HEK293 (cell line): ENCODE results near the gene SLC22A3.

Experiments
- CTCF ChIA-PET: fragments of 350-600 bp; formaldehyde crosslinking; extraction: SDS; loops from one replicate; lab custom pipeline; 2021; ENCODE audit warnings: antibody characterized with exemption; lab: Yijun Ruan, JAX
- POLR2A ChIA-PET: fragments of 300-600 bp; formaldehyde crosslinking; extraction: SDS; loops from one replicate; lab custom pipeline; 2020; ENCODE audit warnings: antibody characterized with exemption, inconsistent platforms; lab: Yijun Ruan, JAX
- H3K27ac ChIP-seq: fragments of 200-500 bp; sonication (Bioruptor generic); 2 replicates; pipeline ENCODE4 v1.5.1; 2014; ENCODE audit warnings: low read depth, low read length, control low read depth, inconsistent platforms; ENCODE audit errors: extremely low read depth
- H3K36me3 ChIP-seq, 2 experiments: fragments of 200-500 bp in 1 of 2; sonication (Bioruptor generic) in 1 of 2; 1 replicate in 1 of 2; 2 replicates in 1 of 2; pipeline ENCODE4 v1.5.1; 2014 to 2017; ENCODE audit warnings: inconsistent platforms in 2 of 2, low read length in 2 of 2; ENCODE audit not compliant: control insufficient read depth in 2 of 2, insufficient read depth in 1 of 2
- H3K4me1 ChIP-seq: fragments of 200-500 bp; sonication (Bioruptor generic); 2 replicates; pipeline ENCODE4 v1.5.1; 2014; ENCODE audit warnings: mild to moderate bottlenecking, low read length, inconsistent platforms; ENCODE audit not compliant: control insufficient read depth, insufficient read depth
- H3K4me3 ChIP-seq: 2 replicates; pipeline ENCODE4 v1.5.1; 2011; ENCODE audit warnings: low read depth, mild to moderate bottlenecking, control low read depth, low read length, moderate library complexity
- H3K9me3 ChIP-seq: fragments of 200-500 bp; sonication (Bioruptor generic); 2 replicates; pipeline ENCODE4 v1.5.1; 2014; ENCODE audit warnings: low read depth, low read length, inconsistent platforms; ENCODE audit not compliant: control insufficient read depth, insufficient read depth
- KLF7 ChIP-seq: fragments of 450-650 bp; formaldehyde crosslinking; IDR thresholded peaks from 2 replicates; pipeline ENCODE4 v1.5.1; 2016; ENCODE audit warnings: missing biosample characterization, missing genetic modification characterization, borderline replicate concordance
- PRDM1 ChIP-seq: fragments of 450-650 bp; formaldehyde crosslinking; IDR thresholded peaks from 2 replicates; pipeline ENCODE4; 2016; ENCODE audit warnings: missing biosample characterization, missing genetic modification characterization
- YY1 ChIP-seq: fragments of 450-650 bp; formaldehyde crosslinking; IDR thresholded peaks from 2 replicates; pipeline ENCODE4 v1.5.1; 2018; ENCODE audit warnings: missing biosample characterization, missing genetic modification characterization
- ZBTB17 ChIP-seq: fragments of 450-650 bp; formaldehyde crosslinking; IDR thresholded peaks from 2 replicates; pipeline ENCODE4 v1.5.1; 2016; ENCODE audit warnings: missing biosample characterization, missing genetic modification characterization
- ZFP69B ChIP-seq: fragments of 450-650 bp; formaldehyde crosslinking; IDR thresholded peaks from 2 replicates; pipeline ENCODE4 v1.5.1; 2016; ENCODE audit warnings: missing biosample characterization, missing genetic modification characterization
- ZNF112 ChIP-seq: fragments of 450-650 bp; formaldehyde crosslinking; IDR thresholded peaks from 2 replicates; pipeline ENCODE4 v1.5.0; 2017; ENCODE audit warnings: missing biosample characterization, missing genetic modification characterization
- ZNF239 ChIP-seq: fragments of 450-650 bp; formaldehyde crosslinking; IDR thresholded peaks from 2 replicates; pipeline ENCODE4 v1.5.1; 2016; ENCODE audit warnings: missing biosample characterization, missing genetic modification characterization
- ZNF488 ChIP-seq: fragments of 450-650 bp; formaldehyde crosslinking; IDR thresholded peaks from 2 replicates; pipeline ENCODE4 v1.5.1; 2016; ENCODE audit warnings: missing biosample characterization, missing genetic modification characterization
- ZNF510 ChIP-seq: fragments of 450-650 bp; formaldehyde crosslinking; IDR thresholded peaks from 2 replicates; pipeline ENCODE4 v1.5.1; 2018; ENCODE audit warnings: mild to moderate bottlenecking, missing genetic modification characterization, missing biosample characterization; ENCODE audit not compliant: insufficient replicate concordance
- ZNF530 ChIP-seq: fragments of 450-650 bp; formaldehyde crosslinking; IDR thresholded peaks from 2 replicates; pipeline ENCODE4 v1.5.1; 2016; ENCODE audit warnings: low read depth, missing biosample characterization, missing genetic modification characterization
- ZNF548 ChIP-seq: fragments of 450-650 bp; formaldehyde crosslinking; IDR thresholded peaks from 2 replicates; pipeline ENCODE4 v1.5.1; 2016; ENCODE audit warnings: missing biosample characterization, missing genetic modification characterization
- ZNF624 ChIP-seq: fragments of 450-650 bp; formaldehyde crosslinking; IDR thresholded peaks from 2 replicates; pipeline ENCODE4 v1.5.1; 2017; ENCODE audit warnings: missing biosample characterization, missing genetic modification characterization
- ZNF692 ChIP-seq: fragments of 450-650 bp; formaldehyde crosslinking; IDR thresholded peaks from 2 replicates; pipeline ENCODE4 v1.5.1; 2016; ENCODE audit warnings: missing biosample characterization, missing genetic modification characterization
- ZNF701 ChIP-seq: fragments of 450-650 bp; formaldehyde crosslinking; IDR thresholded peaks from 2 replicates; pipeline ENCODE4 v1.5.1; 2016; ENCODE audit warnings: missing biosample characterization, missing genetic modification characterization
- ZNF747 ChIP-seq: fragments of 450-650 bp; formaldehyde crosslinking; IDR thresholded peaks from 2 replicates; pipeline ENCODE4 v1.5.1; 2016; ENCODE audit warnings: missing biosample characterization, missing genetic modification characterization

The SLC22A3 gene

GRCh38 chr6:160355001-160355400, 6.8 kb downstream of the SLC22A3 start:
- no peak for TF ChIP-seq ZFP69B
- TF ChIP-seq ZNF692 (tag by site-specific recombination) = no peak
- TF ChIP-seq ZNF747 (tag by site-specific recombination) = no peak
- no peak for TF ChIP-seq ZNF530 (tag by site-specific recombination)
- no peak for TF ChIP-seq YY1 (tag by site-specific recombination)
- no peak for TF ChIP-seq KLF7 (tag by site-specific recombination)
- TF ChIP-seq ZNF701 = no peak
- TF ChIP-seq ZNF548 (tag by site-specific recombination) = no peak
- H3K9me3 ChIP-seq = no peaks in the 10 kb centered on the region
- no peak overlapping the region for H3K27ac ChIP-seq
- no peaks in the 10 kb centered on the region for H3K36me3 ChIP-seq
- CTCF ChIA-PET = no interaction called here
- no peaks in the 10 kb centered on the region for H3K4me1 ChIP-seq
- POLR2A ChIA-PET = no interaction called here
- H3K4me3 ChIP-seq = no peak overlapping the region

- H3K4me1 ChIP-seq = no peaks in the 10 kb centered on the region
- CTCF ChIA-PET = interaction anchor here (1.2 kb wide), 1 partner anchor 9 kb away, joined by 4 read pairs; no protein-coding TSS in a partner anchor
These were observed 8.0 kb downstream of the SLC22A3 start for GRCh38 chr6:160356074-160356744.

GRCh38 chr6:160357088-160357487, 8.9 kb downstream of the SLC22A3 start:
- no peaks in the 10 kb centered on the region for H3K36me3 ChIP-seq
- H3K27ac ChIP-seq = no peak overlapping the region
- H3K4me3 ChIP-seq = no peak overlapping the region
- no peaks in the 10 kb centered on the region for H3K9me3 ChIP-seq
- CTCF ChIA-PET = interaction anchor here (1.2 kb wide), 1 partner anchor 8 kb away, joined by 4 read pairs; no protein-coding TSS in a partner anchor
- POLR2A ChIA-PET = no interaction called here
- no peaks in the 10 kb centered on the region for H3K4me1 ChIP-seq
- no peak for TF ChIP-seq ZBTB17 (tag by site-specific recombination)

More at GRCh38 chr6:160356074-160356744, 8.0 kb downstream of the SLC22A3 start:
- Histone ChIP-seq H3K27ac (no peak overlapping the region), H3K36me3 (no peaks in the 10 kb centered on the region), H3K4me3 (no peak overlapping the region), H3K9me3 (no peaks in the 10 kb centered on the region)
- POLR2A ChIA-PET = no interaction called here
- TF ChIP-seq PRDM1 (tag by site-specific recombination) (no peak), ZNF239 (tag by site-specific recombination) (no peak), ZNF488 (tag by site-specific recombination) (no peak), ZNF624 (tag by site-specific recombination) (no peak), ZNF510 (tag by site-specific recombination) (no peak), ZNF112 (no peak)
